GM21723 (cell line): Measurements from ENCODE around the gene CHN2.

Experiments used
- ATAC-seq: cut with Tn5 transposase; IDR thresholded peaks from one replicate; pipeline ENCODE4 v1.9.1; 2021; ENCODE audit warnings: mild to moderate bottlenecking, moderate library complexity; ENCODE audit not compliant: unreplicated experiment

CHN2 gene

GRCh38 chr7:29328811-29329210 lies 134.2 kb downstream of the CHN2 start:
- ATAC-seq = no peak

GRCh38 chr7:29329686-29330085 lies 135.1 kb downstream of the CHN2 start:
- no peak for ATAC-seq

GRCh38 chr7:29330136-29330535 lies 135.6 kb downstream of the CHN2 start:
- ATAC-seq = no peak

GRCh38 chr7:29331163-29331562 lies 136.6 kb downstream of the CHN2 start:
- ATAC-seq = no peak

- ATAC-seq = no peak
These were observed 137.7 kb downstream of the CHN2 start for GRCh38 chr7:29332042-29332811.

- no peak for ATAC-seq
These were observed 138.6 kb downstream of the CHN2 start for GRCh38 chr7:29332875-29333855.

GRCh38 chr7:29335188-29336083 lies 140.9 kb downstream of the CHN2 start:
- ATAC-seq = no peak

- no peak for ATAC-seq
These were observed 143.1 kb downstream of the CHN2 start for GRCh38 chr7:29337546-29338116.

GRCh38 chr7:29340696-29341095 lies 146.1 kb downstream of the CHN2 start:
- ATAC-seq = no peak

- ATAC-seq = no peak
These were observed 146.6 kb downstream of the CHN2 start for GRCh38 chr7:29341156-29341555.

GRCh38 chr7:29342761-29343160 lies 148.2 kb downstream of the CHN2 start:
- no peak for ATAC-seq

GRCh38 chr7:29343399-29343798 lies 148.8 kb downstream of the CHN2 start:
- ATAC-seq = no peak

- ATAC-seq = no peak
These were observed 149.9 kb downstream of the CHN2 start for GRCh38 chr7:29344334-29344978.

GRCh38 chr7:29345590-29345989 lies 151.0 kb downstream of the CHN2 start:
- ATAC-seq = no peak

- ATAC-seq = no peak
These were observed 151.8 kb downstream of the CHN2 start for GRCh38 chr7:29346231-29346978.

GRCh38 chr7:29349362-29349761 lies 154.8 kb downstream of the CHN2 start:
- no peak for ATAC-seq

GRCh38 chr7:29350351-29350750 lies 155.8 kb downstream of the CHN2 start:
- no peak for ATAC-seq

- no peak for ATAC-seq
These were observed 157.5 kb downstream of the CHN2 start for GRCh38 chr7:29352041-29352440.

- no peak for ATAC-seq
These were observed 159.2 kb downstream of the CHN2 start for GRCh38 chr7:29353810-29354209.
